NK-92 (cell line): ENCODE results near the gene HS6ST1.

Experiments
- DNase-seq: peaks from one replicate; lab custom pipeline; 2025; ENCODE audit not compliant: unreplicated experiment; lab: John Stamatoyannopoulos, UW

Gene HS6ST1

GRCh38 chr2:128300151-128301020 is 18.3 kb downstream of the HS6ST1 start:
- no peak for DNase-seq

- no peak for DNase-seq
Measured at GRCh38 chr2:128299628-128300027, 19.0 kb downstream of the HS6ST1 start.

DNA sequence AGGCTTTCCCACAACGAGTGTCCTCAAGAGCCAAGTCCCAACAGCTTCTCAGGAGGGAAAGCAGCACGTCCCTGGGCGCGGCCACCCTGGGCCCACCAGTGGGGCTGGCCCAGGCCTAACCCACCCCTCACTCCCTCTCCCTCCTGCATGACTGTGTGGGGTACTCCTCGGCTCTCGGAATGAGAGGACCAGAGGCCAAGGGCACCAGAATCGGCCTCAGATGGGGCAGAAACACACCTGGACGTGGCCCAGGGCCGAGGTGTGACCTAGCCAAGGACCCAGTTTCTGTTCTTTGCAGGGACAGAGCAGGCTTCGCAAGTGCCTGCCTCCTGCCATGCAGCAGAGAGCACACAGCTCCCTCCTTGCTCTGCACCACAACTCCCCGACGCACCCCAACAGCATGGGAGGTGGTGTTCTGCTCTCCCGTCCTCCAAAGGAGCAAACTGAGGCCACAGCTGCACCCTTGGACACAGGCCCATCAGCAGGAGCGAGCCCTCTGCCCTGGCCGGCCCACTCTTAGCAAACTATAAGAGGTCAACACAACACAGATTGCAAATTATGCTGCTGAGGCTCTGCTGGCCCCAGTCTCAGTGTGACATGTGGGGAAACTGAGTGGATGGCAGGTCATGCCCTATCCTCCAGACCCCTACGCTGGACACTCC is 19.7 kb downstream of the HS6ST1 start:
- no peak for DNase-seq

DNA sequence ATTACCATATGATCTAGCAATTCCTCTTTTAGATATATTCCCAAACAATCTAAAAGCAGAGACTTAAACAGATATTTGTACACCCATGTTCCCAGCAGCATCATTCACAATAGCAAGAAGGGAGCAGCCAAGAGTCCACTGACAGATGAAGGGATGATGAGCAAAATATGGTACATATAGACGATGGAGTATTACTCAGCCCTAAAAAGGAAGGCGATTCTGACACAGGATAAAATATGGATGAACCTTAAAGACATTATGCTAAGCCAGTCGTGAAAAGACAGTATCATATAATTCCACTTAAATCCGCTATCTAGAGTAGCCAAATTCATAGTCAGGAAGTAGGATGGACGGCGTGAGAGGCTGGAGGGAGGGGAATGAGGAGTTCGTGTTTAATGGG is 20.4 kb downstream of the HS6ST1 start:
- no peak for DNase-seq

DNA sequence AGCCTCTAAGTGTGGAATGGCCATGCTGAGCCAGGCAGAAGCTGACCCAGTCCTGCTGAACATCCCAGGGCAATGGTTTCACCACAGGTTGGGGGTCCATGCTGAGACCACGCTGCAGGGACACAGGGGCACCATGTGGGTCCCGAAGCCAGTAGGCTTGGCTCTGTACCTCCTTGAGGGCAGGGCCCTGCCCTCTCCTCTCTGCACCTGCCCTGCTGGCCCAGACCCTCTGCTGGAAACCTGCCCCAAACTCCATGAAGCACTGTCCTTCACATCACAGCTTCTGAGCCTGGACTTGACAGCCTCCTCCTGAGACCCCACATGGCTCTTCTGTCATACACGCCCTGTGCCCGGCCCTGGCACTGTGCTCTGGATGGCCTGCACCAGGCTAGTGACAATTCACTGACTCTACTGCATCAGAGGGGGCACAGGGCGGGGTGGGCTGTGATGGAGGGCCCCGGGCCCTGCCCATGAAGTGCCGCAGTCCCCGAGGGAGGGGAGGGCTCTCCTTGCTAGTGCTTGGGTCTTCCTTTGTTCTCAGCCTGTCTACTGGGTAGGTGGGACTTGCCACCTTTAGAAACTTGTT is 24.7 kb downstream of the HS6ST1 start:
- no peak for DNase-seq

DNA sequence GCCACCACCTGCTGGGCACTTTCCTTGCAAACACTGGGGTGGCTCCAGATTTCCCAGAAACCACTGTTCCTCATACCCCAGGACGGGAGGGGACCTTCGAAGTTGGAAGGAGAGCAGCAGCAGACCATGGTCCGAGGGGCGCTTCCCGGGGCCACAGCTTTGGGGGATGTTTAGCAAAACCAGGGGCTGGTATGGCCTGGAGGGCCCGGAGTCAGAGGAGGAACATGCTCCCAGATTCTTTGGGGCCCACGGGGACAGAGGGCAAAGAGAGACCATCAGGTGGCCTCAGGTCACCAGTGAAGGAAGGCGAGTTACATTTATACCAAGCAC is 25.3 kb downstream of the HS6ST1 start:
- no peak for DNase-seq

- no peak for DNase-seq
Measured at GRCh38 chr2:128292599-128293425, 25.9 kb downstream of the HS6ST1 start.

- DNase-seq = no peak
Measured at GRCh38 chr2:128291844-128292598, 26.6 kb downstream of the HS6ST1 start.

DNA sequence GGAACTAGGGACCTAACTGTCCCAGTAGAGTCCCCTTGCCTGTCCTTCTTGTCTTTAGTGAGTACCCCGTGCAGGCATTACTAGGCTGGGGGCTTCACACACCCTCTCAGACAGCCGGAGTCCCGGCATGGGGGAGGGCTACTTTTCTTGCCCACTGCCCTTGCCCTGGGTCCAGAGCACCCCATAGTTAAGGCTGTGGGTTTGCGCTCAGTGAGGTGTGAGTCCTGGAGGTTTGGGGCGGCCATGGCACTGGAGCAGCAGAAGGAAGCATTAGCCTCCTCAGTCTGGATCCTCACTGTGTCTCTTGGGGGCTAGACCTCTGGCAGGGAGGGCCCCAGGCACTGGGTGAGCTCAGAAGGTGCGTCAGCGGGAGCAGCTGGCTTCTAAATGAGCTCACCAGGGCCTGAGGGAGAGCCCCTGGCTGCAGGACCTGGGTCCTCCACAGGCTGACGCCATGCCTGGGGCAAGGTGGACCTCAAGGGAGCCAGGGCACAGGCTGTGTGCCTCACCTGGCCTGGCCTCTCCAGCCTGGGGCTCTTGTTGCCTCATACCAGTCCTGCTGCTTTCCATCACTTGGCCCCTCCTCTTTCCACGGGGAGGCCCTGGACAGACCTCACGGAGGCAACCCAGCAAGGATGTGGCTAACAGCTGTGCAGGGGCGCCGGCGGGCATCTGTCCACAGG is 27.4 kb downstream of the HS6ST1 start:
- DNase-seq = no peak

- DNase-seq = no peak
Measured at GRCh38 chr2:128290356-128290755, 28.3 kb downstream of the HS6ST1 start.

- no peak for DNase-seq
Measured at GRCh38 chr2:128289439-128289838, 29.2 kb downstream of the HS6ST1 start.

GRCh38 chr2:128288781-128289180 is 29.9 kb downstream of the HS6ST1 start:
- DNase-seq = no peak

DNA sequence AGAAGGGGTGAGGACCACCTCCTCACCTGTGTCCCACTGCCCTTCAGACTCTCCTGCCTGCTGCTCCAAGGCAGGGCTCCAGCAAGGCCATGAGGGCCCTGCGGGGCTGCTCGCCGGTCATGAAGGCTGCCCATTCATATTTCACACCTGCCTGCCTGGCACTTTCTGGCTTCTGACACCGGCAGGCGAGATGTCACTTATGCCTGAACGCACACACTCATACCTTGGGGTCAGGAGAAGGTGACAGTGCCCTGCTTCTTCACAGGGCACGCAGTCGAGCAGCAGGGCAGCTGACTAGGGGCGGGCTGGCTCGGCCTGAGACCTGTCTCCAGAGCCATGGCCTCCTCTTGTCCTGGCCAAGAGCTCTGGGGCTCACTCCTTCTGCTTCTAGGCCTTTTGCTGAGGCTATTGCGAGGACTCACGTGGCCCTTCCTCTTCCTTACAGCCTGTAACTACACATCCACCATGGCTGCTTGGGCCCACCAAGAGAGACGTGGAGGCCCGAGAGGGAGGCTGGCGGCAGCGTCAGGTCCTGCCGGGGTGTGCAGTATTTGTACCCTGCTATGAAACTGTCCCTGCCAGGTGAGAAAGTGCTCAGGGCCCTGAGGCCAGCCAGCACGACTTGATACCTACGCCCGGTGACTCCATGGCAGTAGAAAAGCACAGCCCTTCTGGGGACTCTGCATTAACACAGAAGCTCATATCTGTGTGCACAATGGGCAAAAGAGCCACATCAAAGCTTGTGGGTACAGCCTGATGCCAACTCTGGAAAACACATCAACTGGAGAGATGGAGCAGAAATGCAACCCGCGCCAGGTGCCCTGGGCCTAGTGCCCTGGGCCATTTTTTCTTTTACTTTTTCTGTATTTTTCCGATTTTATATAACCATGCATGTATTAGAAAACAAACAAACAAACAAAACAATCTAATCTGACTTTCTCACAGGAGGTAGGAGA is 30.6 kb downstream of the HS6ST1 start:
- DNase-seq = no peak

GRCh38 chr2:128286905-128287779 is 31.5 kb downstream of the HS6ST1 start:
- DNase-seq = no peak

- no peak for DNase-seq
Measured at GRCh38 chr2:128286011-128286721, 32.5 kb downstream of the HS6ST1 start.

- no peak for DNase-seq
Measured at GRCh38 chr2:128285329-128285931, 33.2 kb downstream of the HS6ST1 start.

DNA sequence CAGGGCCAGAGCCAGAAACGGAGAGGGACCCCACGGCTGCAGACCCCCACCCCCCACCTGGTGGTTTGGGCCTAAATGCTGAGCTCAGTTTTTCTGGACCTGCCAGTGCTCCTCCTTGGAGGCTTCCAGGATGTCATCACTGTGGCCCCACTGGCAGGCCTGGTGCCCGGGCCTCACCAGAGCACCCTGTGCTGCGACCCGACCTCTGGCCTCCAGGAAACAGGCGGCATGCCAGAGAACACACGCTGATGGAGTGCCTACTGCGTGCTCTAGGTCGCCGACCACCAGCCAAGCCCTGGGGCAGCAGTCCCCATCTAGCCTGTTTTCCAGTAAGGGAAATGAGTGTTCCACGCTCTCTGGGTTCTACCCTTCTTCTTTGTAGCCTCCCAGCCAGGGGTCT is 33.8 kb downstream of the HS6ST1 start:
- no peak for DNase-seq
